HG03135 (cell line): ENCODE data around the gene SPHK2.
"Not testable (repeated sequence)": the region's sequence is repeated elsewhere in the genome, so short reads cannot be mapped to it uniquely, and the experiment has no call there.

Source experiments
- ATAC-seq: cut with Tn5 transposase; IDR thresholded peaks from one replicate; pipeline ENCODE4 v1.9.1; 2021; ENCODE audit warnings: mild to moderate bottlenecking, moderate library complexity; ENCODE audit not compliant: unreplicated experiment

The SPHK2 gene

GRCh38 chr19:48618916-48619691 is at the start of gene SPHK2, which contains the start of gene RPL18:
TSS of gene SPHK2 (plus strand) at chr19:48619506. CDS start at chr19:48620515, 1,009 bp downstream.
TSS of gene RPL18 (minus strand) at chr19:48619178. CDS start at chr19:48619143, 35 bp downstream.
- ATAC-seq = peak; percentile 85

- no peak for ATAC-seq
Measured at GRCh38 chr19:48569814-48570213, 49.5 kb upstream of the SPHK2 start.

GRCh38 chr19:48571378-48572162 is 47.7 kb upstream of the SPHK2 start:
- no peak for ATAC-seq

GRCh38 chr19:48573163-48573505 is 46.2 kb upstream of the SPHK2 start:
- no peak for ATAC-seq

GRCh38 chr19:48575931-48576622 is 43.2 kb upstream of the SPHK2 start:
- ATAC-seq = no peak

GRCh38 chr19:48577908-48578307 is 41.4 kb upstream of the SPHK2 start:
- ATAC-seq = not testable (repeated sequence)

- ATAC-seq = no peak
Measured at GRCh38 chr19:48578891-48579290, 40.4 kb upstream of the SPHK2 start.

GRCh38 chr19:48582168-48582567 is 37.1 kb upstream of the SPHK2 start:
- ATAC-seq = no peak

GRCh38 chr19:48587387-48587786 is 31.9 kb upstream of the SPHK2 start:
- ATAC-seq = no peak

GRCh38 chr19:48588670-48589401 is 30.5 kb upstream of the SPHK2 start:
- ATAC-seq = no peak

GRCh38 chr19:48591021-48591420 is 28.3 kb upstream of the SPHK2 start:
- no peak for ATAC-seq

- no peak for ATAC-seq
Measured at GRCh38 chr19:48595171-48595570, 24.1 kb upstream of the SPHK2 start.

GRCh38 chr19:48595833-48596232 is 23.5 kb upstream of the SPHK2 start:
- ATAC-seq = no peak

GRCh38 chr19:48596237-48596636 is 23.1 kb upstream of the SPHK2 start:
- no peak for ATAC-seq

- no peak for ATAC-seq
Measured at GRCh38 chr19:48596679-48597465, 22.4 kb upstream of the SPHK2 start.

- ATAC-seq = no peak
Measured at GRCh38 chr19:48598996-48599700, 20.2 kb upstream of the SPHK2 start.

- no peak for ATAC-seq
Measured at GRCh38 chr19:48600679-48601417, 18.5 kb upstream of the SPHK2 start.

GRCh38 chr19:48603001-48603400 is 16.3 kb upstream of the SPHK2 start:
- ATAC-seq = no peak

GRCh38 chr19:48603449-48603848 is 15.9 kb upstream of the SPHK2 start:
- ATAC-seq = no peak
